Embryonic facial prominence (tissue), 1 donor: ENCODE measurements around the gene PCID2.
A peak's percentile ranks its signal among the peaks of the same experiment; 100 is the strongest.
"Not testable (repeated sequence)": the region's sequence is repeated elsewhere in the genome, so short reads cannot be mapped to it uniquely, and the experiment has no call there.

ENCODE experiments used
- DNase-seq: peaks from one replicate; pipeline ENCODE4 v3.0.0-alpha.2; 2016; ENCODE audit errors: extremely low spot score

PCID2 gene

GRCh38 chr13:113166266-113166665 is 42.2 kb downstream of the PCID2 start:
- no peak for DNase-seq

- DNase-seq = no peak
Observed at GRCh38 chr13:113164492-113164891, 44.0 kb downstream of the PCID2 start.

GRCh38 chr13:113162783-113163685 is 45.4 kb downstream of the PCID2 start:
- DNase-seq = no peak

- not testable (repeated sequence) for DNase-seq
Observed at GRCh38 chr13:113161975-113162374, 46.5 kb downstream of the PCID2 start.

- DNase-seq = no peak
Observed at GRCh38 chr13:113161433-113161832, 47.0 kb downstream of the PCID2 start.

- no peak for DNase-seq
Observed at GRCh38 chr13:113160983-113161382, 47.5 kb downstream of the PCID2 start.

- no peak for DNase-seq
Observed at GRCh38 chr13:113159701-113160100, 48.8 kb downstream of the PCID2 start.

GRCh38 chr13:113158946-113159345 is 49.5 kb downstream of the PCID2 start:
- no peak for DNase-seq

- DNase-seq = no peak
Observed at GRCh38 chr13:113157929-113158747, 50.3 kb downstream of the PCID2 start, which contains the start of gene PROZ. PROZ (plus strand) TSS chr13:113158648; CDS start chr13:113158661, 13 bp downstream.

GRCh38 chr13:113157206-113157928 is 51.1 kb downstream of the PCID2 start:
- DNase-seq = no peak

- no peak for DNase-seq
Observed at GRCh38 chr13:113155982-113156655, 52.4 kb downstream of the PCID2 start.

GRCh38 chr13:113155201-113155600 is 53.3 kb downstream of the PCID2 start:
- DNase-seq = no peak

- peak; percentile 20 for DNase-seq
Observed at GRCh38 chr13:113153810-113154748, 54.4 kb downstream of the PCID2 start.

GRCh38 chr13:113152984-113153809 is 55.3 kb downstream of the PCID2 start:
- no peak for DNase-seq

- DNase-seq = no peak
Observed at GRCh38 chr13:113152691-113152983, 55.8 kb downstream of the PCID2 start.

- DNase-seq = no peak
Observed at GRCh38 chr13:113151745-113152690, 56.5 kb downstream of the PCID2 start.

GRCh38 chr13:113150550-113151365 is 57.7 kb downstream of the PCID2 start:
- DNase-seq = no peak
